Measurements from ENCODE around the gene SND1. TPM values are rescaled to one million over a fixed set of nuclear protein-coding genes. Genes with fewer than 3 reads are reported as not detected.

Gene SND1
- polyA plus RNA-seq, 3 donors, result 46.5 to 97.3 (median 79.8) TPM

GRCh38 chr7:127758105-127758504 is 106.1 kb downstream of the SND1 start:
- no CpG with 5 or more reads among the region's 1 CpG for WGBS (ENCODE audit: insufficient coverage)
- Histone ChIP-seq H3K4me3 (replicated peaks in 1 of 3; ENCODE audit: low read depth in 2 of 3, low read length in 3 of 3) (no peak overlapping the region), H3K4me1 (ENCODE audit: control insufficient read depth in 1 of 2, insufficient read depth in 2 of 2, low read length in 2 of 2) (peaks cover 14 to 18% of the 10 kb centered on the region in 2 donors), H3K27ac (ENCODE audit: low read depth in 1 of 2, low read length in 2 of 2) (no peak overlapping the region), H3K9ac (ENCODE audit: insufficient read depth, low read length, poor library complexity, severe bottlenecking) (no peak overlapping the region), H3K27me3 (ENCODE audit: control insufficient read depth in 2 of 2, insufficient read depth in 2 of 2, low read length in 2 of 2) (no peaks in the 10 kb centered on the region), H3K36me3 (replicated peaks in 1 of 2; ENCODE audit: control insufficient read depth in 1 of 2, insufficient read depth in 2 of 2, low read length in 2 of 2) (no peaks in the 10 kb centered on the region), H4K20me1 (ENCODE audit: insufficient read depth, low read length) (peaks cover 76% of the 10 kb centered on the region), H3K9me3 (replicated peaks in 1 of 2; ENCODE audit: control insufficient read depth in 1 of 2, insufficient read depth in 1 of 2, low read length in 2 of 2) (no peaks in the 10 kb centered on the region), H3K4me2 (replicated peaks; ENCODE audit: extremely low read depth, low read length, poor library complexity, severe bottlenecking) (no peak overlapping the region), H3K79me2 (ENCODE audit: insufficient read depth, low read length) (peaks cover 95% of the 10 kb centered on the region), H2AFZ (ENCODE audit: insufficient read depth, low read depth, low read length, poor library complexity, severe bottlenecking) (no peak overlapping the region)
- intact Hi-C loops (cut with micrococcal nuclease), result no loop called here
- DNase-seq, result no peak
- TF ChIP-seq CTCF (IDR thresholded peaks at IDR 0.05), result no peak
- Mint-ChIP-seq H3K4me1 (peaks cover 25% of the 10 kb centered on the region), H3K36me3 (peaks cover 6 to 7% of the 10 kb centered on the region in 2 donors), H3K27ac (no peak overlapping the region), H3K27me3 (ENCODE audit: low read depth in 3 of 3) (no peaks in the 10 kb centered on the region), H3K9me3 (no peaks in the 10 kb centered on the region), H3K4me3 (no peak overlapping the region)

- DNase-seq, result no peak
- no peak overlapping the region for H3K27ac ChIP-seq (ENCODE audit: low read depth in 1 of 2, low read length in 2 of 2)
- Mint-ChIP-seq H3K4me3 (no peak overlapping the region), H3K9me3 (no peaks in the 10 kb centered on the region), H3K36me3 (peaks cover 6 to 7% of the 10 kb centered on the region in 2 donors), H3K4me1 (peaks cover 19% of the 10 kb centered on the region), H3K27ac (no peak overlapping the region), H3K27me3 (ENCODE audit: low read depth in 3 of 3) (no peaks in the 10 kb centered on the region)
- H3K79me2 ChIP-seq (ENCODE audit: insufficient read depth, low read length), result peaks cover 95% of the 10 kb centered on the region
- no peaks in the 10 kb centered on the region for H3K27me3 ChIP-seq (ENCODE audit: control insufficient read depth in 2 of 2, insufficient read depth in 2 of 2, low read length in 2 of 2)
- no peak overlapping the region for H3K4me2 ChIP-seq (replicated peaks; ENCODE audit: extremely low read depth, low read length, poor library complexity, severe bottlenecking)
- no peak overlapping the region for H2AFZ ChIP-seq (ENCODE audit: insufficient read depth, low read depth, low read length, poor library complexity, severe bottlenecking)
- H4K20me1 ChIP-seq (ENCODE audit: insufficient read depth, low read length), result peaks cover 75% of the 10 kb centered on the region
- 95% methylated on average over 3 of the region's 6 CpGs for WGBS (ENCODE audit: insufficient coverage)
- H3K9ac ChIP-seq (ENCODE audit: insufficient read depth, low read length, poor library complexity, severe bottlenecking), result no peak overlapping the region
- intact Hi-C loops (cut with micrococcal nuclease), result no loop called here
- H3K4me3 ChIP-seq (replicated peaks in 1 of 3; ENCODE audit: low read depth in 2 of 3, low read length in 3 of 3), result no peak overlapping the region
- H3K4me1 ChIP-seq (ENCODE audit: control insufficient read depth in 1 of 2, insufficient read depth in 2 of 2, low read length in 2 of 2), result peaks cover 8 to 13% of the 10 kb centered on the region in 2 donors
- no peak for TF ChIP-seq CTCF (IDR thresholded peaks at IDR 0.05)
- no peaks in the 10 kb centered on the region for H3K9me3 ChIP-seq (replicated peaks in 1 of 2; ENCODE audit: control insufficient read depth in 1 of 2, insufficient read depth in 1 of 2, low read length in 2 of 2)
- no peaks in the 10 kb centered on the region for H3K36me3 ChIP-seq (replicated peaks in 1 of 2; ENCODE audit: control insufficient read depth in 1 of 2, insufficient read depth in 2 of 2, low read length in 2 of 2)
These were observed 106.9 kb downstream of the SND1 start for GRCh38 chr7:127758845-127759244.

Data from CD14-positive monocyte (primary cell).